GM21360 (cell line): ENCODE measurements around the gene SLC66A1.

ENCODE experiments used
- ATAC-seq: cut with Tn5 transposase; IDR thresholded peaks from one replicate; pipeline ENCODE4 v1.9.1; 2021; ENCODE audit warnings: mild to moderate bottlenecking, moderate library complexity; ENCODE audit not compliant: unreplicated experiment

Gene SLC66A1

DNA sequence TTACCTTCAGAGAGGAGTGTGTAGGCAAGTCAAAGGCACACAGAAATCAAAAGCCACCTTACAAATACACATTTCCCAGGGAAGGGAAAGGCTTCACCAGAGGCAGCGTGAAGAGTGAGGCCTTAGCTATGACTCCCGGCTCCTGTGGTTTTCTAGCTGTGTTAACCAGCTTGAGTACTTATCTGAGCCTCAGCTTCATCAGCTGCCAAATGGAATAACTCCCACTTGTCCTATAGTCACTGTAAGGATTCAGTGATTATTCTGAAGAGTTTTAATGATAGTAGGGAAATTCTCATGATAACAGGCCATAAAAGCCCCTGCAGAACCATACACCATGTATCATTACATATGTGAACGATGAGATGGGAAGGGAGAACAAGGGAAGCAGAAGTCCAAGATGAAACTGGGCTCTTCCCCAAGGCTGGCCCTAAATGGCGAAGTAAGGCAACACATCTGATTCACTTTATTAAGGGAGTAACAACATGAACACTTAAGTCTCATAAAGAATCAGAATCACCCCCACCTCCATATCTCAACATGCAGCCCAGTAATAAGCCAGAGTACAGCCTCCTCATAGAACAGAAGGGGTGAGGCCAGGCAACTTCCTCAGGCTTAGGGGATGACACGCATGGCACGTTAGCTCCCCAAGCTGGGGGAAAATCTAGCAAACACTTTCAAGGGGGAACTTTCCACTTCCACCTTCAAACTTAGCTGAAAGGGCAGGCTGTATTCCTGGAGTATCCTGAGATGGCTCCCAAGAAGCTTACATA lies 63.7 kb downstream of the SLC66A1 start:
- ATAC-seq, result no peak

DNA sequence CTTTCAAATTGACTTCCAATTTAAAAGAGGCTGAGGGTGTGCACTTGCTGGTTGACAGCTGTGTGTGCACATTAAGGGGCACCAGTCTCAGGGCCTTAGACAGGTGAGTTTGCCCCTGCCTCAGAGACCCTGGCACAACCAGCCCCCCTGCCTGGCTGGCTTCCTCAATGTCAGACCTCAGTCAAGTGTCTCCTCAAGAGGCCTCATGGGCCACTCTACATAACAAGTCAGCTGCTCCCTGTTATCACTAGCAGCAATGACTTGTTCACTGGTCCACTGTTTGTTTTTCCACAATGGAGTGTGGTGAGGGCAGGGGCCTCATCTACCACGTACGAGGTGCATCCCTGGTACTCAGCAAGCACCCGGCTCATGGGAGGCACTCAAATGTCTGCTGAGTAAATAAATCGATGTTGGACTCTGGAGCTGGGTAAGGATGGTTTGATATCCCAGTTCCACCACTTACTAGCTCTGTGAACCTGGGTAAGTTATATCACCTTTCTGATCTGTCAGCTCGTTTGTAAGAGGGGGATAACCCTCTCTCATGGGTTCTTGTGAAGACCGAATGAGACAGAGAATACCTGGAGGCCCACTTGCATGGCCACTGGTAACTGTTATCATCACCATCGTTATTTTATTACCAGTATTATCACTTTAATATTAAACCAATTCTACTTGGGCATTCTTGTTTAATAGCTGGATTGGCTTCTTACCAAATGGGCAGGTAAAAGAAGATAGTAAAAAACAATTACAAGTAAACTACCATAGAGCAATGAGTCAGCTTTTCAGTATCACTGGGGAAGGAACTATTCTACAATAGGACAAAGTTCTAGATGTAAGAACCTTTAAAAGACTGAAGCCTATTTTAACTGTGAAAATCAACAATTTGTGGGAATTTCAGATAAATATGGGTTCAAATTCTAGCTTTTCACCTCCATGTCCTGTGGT lies 64.6 kb downstream of the SLC66A1 start:
- ATAC-seq, result no peak

GRCh38 chr1:19377812-19378718 lies 65.9 kb downstream of the SLC66A1 start:
- no peak for ATAC-seq
